Pancreas (tissue), 10 donors: ENCODE measurements around the gene PIAS4. TPM values are rescaled to one million over a fixed set of nuclear protein-coding genes. Genes with fewer than 3 reads are reported as not detected.
"Not testable (repeated sequence)": the region's sequence is repeated elsewhere in the genome, so short reads cannot be mapped to it uniquely, and the experiment has no call there.

ENCODE experiments used
- ATAC-seq, 4 donors: fragments of 200-7000 bp; cut with Tn5 transposase; one replicate each; pipeline versions ENCODE4 v1.8.0 to v1.9.1; 2020; ENCODE audit warnings: mild to moderate bottlenecking in 4 of 4, moderate library complexity in 4 of 4
- DNase-seq, 6 donors: peaks; one replicate each; pipeline ENCODE4 v3.0.0-alpha.2; 2020
- FAIRE-seq: peaks from 2 replicates; lab custom pipeline; 2012; peaks lifted over from hg19 to GRCh38; lab: Jason Lieb, UNC
- H3K27ac ChIP-seq, 4 donors: fragments of 200-600 bp; sonication (generic); 1 replicate in 3 of 4; 2 replicates in 1 of 4; pipeline versions ENCODE4 v1.5.0 to v1.8.0; 2020
- H3K27me3 ChIP-seq, 4 donors: fragments of 200-600 bp; one replicate each; pipeline ENCODE4 v1.8.0; 2021
- H3K36me3 ChIP-seq, 3 donors: fragments of 200-600 bp; sonication (generic) in 1 of 3; one replicate each; pipeline versions ENCODE4 v1.5.0 to v1.8.0; 2020 to 2021
- H3K4me1 ChIP-seq, 3 donors: fragments of 200-600 bp; one replicate each; pipeline ENCODE4 v1.8.0; 2021
- H3K4me3 ChIP-seq, 4 donors: fragments of 200-600 bp; sonication (generic) in 2 of 4; one replicate each; pipeline versions ENCODE4 v1.5.0 to v1.8.0; 2020 to 2021
- H3K9me3 ChIP-seq, 4 donors: fragments of 200-600 bp; one replicate each; pipeline ENCODE4 v1.8.0; 2021
- WGBS, 2 donors: extraction: QIAGEN DNeasy Blood & Tissue Kit; methylation state at CpG; one replicate each; pipeline ENCODE4 v1.1.7; 2013; 5-methylcytosine and 5-hydroxymethylcytosine counted together
- intact Hi-C, 3 donors: fragments of 100-400 bp; cut with DNase I; formaldehyde crosslinking; loops; one replicate each; pipeline versions ENCODE4 v1.11.1 to v1.14.2; 2022
- polyA plus RNA-seq, 2 donors: library from polyadenylated mRNA; stranded (reverse); fragments of 200-250 nt; gene quantifications; one replicate each; pipeline ENCODE4 v1.2.3, GENCODE V29; 2013
- total RNA-seq, 6 donors: library from RNA; stranded (reverse); fragmentation: NEBNext Ultra II Directional in 4 of 6; extraction: Animal tissue kit (Norgen Biotek cat#: 25700) in 4 of 6; gene quantifications; one replicate each; pipeline versions ENCODE4 v1.2.1 to v1.2.4, GENCODE V29; 2021 to 2023
- TF ChIP-seq, protein P1 (sequence below), 4 donors: fragments of 200-600 bp; sonication (generic) in 3 of 4; IDR thresholded peaks; one replicate each; pipeline versions ENCODE4 v1.5.0 to v1.8.0; 2021; ENCODE audit warnings: antibody characterized with exemption in 4 of 4
- donor health status: healthy with polysubstance abuse.
- donor health status: DM: no; HTN: no; CAD: no; lungs with moderate emphysema.
- donor health status: DM: no; HTN: no; CAD: no.
- donor health status: control.
- donor health status: control.
- donor health status: Bipolar disorder and iron deficiency.
- donor health status: DM: yes; HTN: yes; CAD: no.
- donor health status: DM: no; HTN: no; CAD: no.
- donor health status: DM: no; HTN: no; CAD: no.
- donor health status: DM: yes; HTN: yes; CAD: no.

Gene PIAS4
- total and polyA plus RNA-seq, 8 donors, result 12.8 to 25.3 (median 15.4) TPM

DNA sequence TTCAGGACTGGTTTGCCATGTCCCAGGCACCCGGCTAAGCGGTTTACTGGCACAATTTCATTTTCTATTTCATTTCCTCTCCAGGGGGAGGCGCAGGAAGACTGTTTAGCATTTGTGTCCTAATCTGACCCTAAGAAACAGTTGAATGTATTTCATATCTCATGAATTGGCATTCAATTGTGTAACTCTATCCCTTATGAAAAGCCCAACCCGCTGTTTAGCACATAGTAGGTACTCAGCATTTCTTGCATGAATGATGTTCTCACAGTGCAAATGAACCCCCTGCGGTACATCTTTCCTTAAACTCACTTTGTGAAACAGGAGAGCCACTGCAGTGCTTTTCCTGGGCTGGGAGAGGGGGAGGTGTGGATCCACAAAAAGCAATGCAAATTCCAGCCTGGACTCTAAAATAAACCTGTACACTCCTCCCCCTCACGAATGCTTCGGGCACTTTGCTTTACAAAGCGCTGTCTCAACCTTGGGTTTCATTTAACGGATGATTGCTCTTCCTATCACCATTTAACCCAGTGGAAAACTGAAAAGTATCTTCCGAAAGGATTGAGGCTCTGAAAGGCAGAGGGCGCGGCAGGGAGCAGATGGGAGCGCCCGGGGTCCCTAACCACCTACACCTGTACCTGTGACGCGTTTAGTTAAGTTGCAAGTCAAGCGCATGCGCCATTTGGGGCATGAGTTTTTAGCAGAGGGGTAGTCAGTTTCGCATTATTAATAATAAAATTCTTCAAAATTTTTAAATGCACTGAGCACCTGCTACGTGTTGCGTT, 21.1 kb upstream of the PIAS4 start:
- Histone ChIP-seq H3K4me3 (peak overlapping the region in 3 of 4 donors; percentile 13 to 77 (median 63)), H3K27ac (peak overlapping the region; percentile 4 to 56 (median 18)), H3K36me3 (peaks cover 9 to 27% (median 27%) of the 10 kb centered on the region in 3 donors), H3K27me3 (no peaks in the 10 kb centered on the region), H3K4me1 (peaks cover 16 to 39% (median 27%) of the 10 kb centered on the region in 3 donors), H3K9me3 (no peaks in the 10 kb centered on the region)
- intact Hi-C loops, result no loop called here
- no peak for FAIRE-seq
- TF ChIP-seq, protein P1, sequence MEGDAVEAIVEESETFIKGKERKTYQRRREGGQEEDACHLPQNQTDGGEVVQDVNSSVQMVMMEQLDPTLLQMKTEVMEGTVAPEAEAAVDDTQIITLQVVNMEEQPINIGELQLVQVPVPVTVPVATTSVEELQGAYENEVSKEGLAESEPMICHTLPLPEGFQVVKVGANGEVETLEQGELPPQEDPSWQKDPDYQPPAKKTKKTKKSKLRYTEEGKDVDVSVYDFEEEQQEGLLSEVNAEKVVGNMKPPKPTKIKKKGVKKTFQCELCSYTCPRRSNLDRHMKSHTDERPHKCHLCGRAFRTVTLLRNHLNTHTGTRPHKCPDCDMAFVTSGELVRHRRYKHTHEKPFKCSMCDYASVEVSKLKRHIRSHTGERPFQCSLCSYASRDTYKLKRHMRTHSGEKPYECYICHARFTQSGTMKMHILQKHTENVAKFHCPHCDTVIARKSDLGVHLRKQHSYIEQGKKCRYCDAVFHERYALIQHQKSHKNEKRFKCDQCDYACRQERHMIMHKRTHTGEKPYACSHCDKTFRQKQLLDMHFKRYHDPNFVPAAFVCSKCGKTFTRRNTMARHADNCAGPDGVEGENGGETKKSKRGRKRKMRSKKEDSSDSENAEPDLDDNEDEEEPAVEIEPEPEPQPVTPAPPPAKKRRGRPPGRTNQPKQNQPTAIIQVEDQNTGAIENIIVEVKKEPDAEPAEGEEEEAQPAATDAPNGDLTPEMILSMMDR (IDR thresholded peaks at IDR 0.05), result peak in 3 of 4 donors; percentile 23 to 46 (median 32)
- peak; percentile 48 to 70 (median 62) for ATAC-seq
- peak in 4 of 6 donors; percentile 38 to 60 (median 58) for DNase-seq
- WGBS, 2 donors, result 2% methylated on average over 21 of the region's 21 CpGs

DNA sequence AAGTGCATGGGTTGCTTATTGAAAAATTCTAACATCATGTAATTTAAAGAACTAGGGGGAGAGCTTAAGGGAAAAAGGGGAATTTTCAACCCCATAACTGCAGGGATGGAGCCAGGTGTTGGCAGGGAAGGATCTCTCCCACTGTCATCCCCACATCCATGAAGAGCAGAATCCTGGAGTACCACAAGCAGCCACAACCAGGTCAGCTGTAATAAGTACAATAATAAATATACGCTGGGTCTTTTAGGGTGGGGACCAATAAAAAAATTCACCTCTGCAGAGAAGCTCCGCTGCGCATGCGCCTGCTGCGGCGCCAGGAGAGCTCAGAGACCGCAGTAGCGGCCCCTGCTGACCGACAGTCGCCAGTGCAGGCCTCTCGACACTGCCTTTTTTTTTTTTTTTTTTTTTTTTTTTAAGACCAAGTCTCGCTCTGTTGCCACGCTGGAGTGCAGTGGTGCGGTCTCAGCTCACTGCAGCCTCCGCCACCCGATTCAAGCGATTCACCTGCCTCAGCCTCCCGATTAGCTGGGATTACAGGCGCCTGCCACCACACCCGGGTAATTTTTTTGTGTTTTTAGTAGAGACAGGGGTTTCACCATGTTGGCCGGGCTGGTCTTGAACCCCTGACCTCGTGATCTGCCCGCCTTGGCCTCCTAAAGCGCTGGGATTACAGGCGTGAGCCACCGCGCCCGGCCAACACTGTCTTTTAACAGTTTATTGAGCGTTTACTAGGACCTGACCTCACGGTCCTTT, 19.7 kb upstream of the PIAS4 start:
- H3K27me3 ChIP-seq, result no peaks in the 10 kb centered on the region
- ATAC-seq (peak; percentile 20 to 55 (median 42)), DNase-seq (peak; percentile 77 to 93 (median 88)), FAIRE-seq (no peak)
- peak overlapping the region in 1 of 4 donors; percentile 20 for H3K4me3 ChIP-seq
- H3K4me1 ChIP-seq, result peaks cover 16 to 34% (median 27%) of the 10 kb centered on the region in 3 donors
- TF ChIP-seq, protein P1 (IDR thresholded peaks at IDR 0.05), result peak; percentile 68 to 87 (median 80)
- peaks cover 5 to 13% (median 13%) of the 10 kb centered on the region in 3 donors for H3K36me3 ChIP-seq
- H3K9me3 ChIP-seq, result no peaks in the 10 kb centered on the region
- H3K27ac ChIP-seq, result no peak overlapping the region
- 7 to 9% methylated on average over 28 to 30 of the region's 30 CpGs for WGBS, 2 donors
- intact Hi-C loops, result no loop called here

DNA sequence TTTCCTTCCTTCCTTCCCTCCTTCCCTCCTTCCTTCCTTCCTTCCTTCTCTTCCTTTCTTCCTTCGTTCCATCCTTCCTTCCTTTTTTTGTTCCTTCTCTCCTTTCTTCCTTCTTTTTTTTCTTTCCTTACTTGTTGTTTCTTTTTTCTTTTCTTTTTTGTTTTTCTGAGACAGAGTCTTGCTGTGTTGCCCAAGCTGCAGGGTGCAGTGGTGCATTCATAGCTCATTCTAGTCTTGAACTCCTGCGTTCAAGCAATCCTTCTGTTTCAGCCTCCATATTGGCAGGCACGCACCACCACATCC, 16.8 kb upstream of the PIAS4 start:
- H3K36me3 ChIP-seq, result no peaks in the 10 kb centered on the region
- TF ChIP-seq, protein P1 (IDR thresholded peaks at IDR 0.05), result no peak
- H3K27me3 ChIP-seq, result no peaks in the 10 kb centered on the region
- 66 to 75% methylated on average over 3 of the region's 3 CpGs for WGBS, 2 donors
- H3K9me3 ChIP-seq, result no peaks in the 10 kb centered on the region
- no peak overlapping the region for H3K4me3 ChIP-seq
- DNase-seq (no peak), FAIRE-seq (no peak), ATAC-seq (no peak)
- no peak overlapping the region for H3K27ac ChIP-seq
- peaks cover 7 to 19% (median 16%) of the 10 kb centered on the region in 3 donors for H3K4me1 ChIP-seq
- intact Hi-C loops, result no loop called here

DNA sequence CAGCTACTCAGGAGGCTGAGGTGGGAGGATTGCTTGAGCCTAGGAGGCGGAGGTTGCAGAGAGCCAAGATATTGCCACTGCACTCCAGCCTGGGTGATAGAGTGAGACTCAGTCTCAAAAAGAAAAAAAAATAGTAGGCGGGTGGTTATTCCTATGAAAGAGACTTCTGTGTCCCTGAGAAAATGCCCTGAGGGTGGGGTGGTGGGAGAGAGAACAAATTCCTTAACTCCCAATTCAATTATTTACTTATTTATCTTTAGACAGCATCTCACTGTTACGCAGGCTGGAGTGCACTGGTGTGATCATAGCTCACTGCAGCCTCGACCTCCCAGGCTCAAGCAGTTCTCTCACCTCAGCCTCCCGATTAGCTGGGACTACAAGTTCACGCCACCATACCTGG, 11.9 kb upstream of the PIAS4 start:
- FAIRE-seq (no peak), ATAC-seq (no peak), DNase-seq (no peak)
- TF ChIP-seq, protein P1 (IDR thresholded peaks at IDR 0.05), result no peak
- 55 to 67% methylated on average over 6 of the region's 6 CpGs for WGBS, 2 donors
- no peak overlapping the region for H3K4me3 ChIP-seq
- no peaks in the 10 kb centered on the region for H3K27me3 ChIP-seq
- no peaks in the 10 kb centered on the region for H3K36me3 ChIP-seq
- H3K27ac ChIP-seq, result no peak overlapping the region
- H3K9me3 ChIP-seq, result no peaks in the 10 kb centered on the region
- no peaks in the 10 kb centered on the region for H3K4me1 ChIP-seq
- intact Hi-C loops, result no loop called here

DNA sequence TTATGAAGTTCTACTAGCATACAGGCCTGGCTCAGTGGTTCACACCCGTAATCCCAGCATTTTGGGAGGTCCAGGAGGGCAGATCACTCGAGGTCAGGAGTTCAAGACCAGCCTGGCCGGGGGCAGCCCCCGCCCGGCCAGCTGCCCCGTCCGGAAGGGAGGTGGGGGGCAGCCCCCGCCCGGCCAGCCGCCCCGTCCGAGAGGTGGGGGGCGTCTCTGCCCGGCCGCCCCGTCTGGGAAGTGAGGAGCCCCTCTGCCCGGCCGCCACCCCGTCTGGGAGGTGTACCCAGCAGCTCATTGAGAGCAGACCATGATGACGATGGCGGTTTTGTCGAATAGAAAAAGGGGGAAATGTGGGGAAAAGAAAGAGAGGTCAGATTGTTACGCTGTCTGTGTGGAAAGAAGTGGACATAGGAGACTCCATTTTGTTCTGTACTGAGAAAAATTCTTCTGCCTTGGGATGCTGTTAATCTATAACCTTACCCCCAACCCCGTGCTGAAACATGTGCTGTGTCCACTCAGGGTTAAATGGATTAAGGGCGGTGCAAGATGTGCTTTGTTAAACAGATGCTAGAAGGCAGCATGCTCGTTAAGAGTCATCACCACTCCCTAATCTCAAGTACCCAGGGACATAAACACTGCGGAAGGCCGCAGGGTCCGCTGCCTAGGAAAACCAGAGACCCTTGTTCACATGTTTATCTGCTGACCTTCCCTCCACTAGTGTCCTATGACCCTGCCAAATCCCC, 8.7 kb upstream of the PIAS4 start:
- H3K27me3 ChIP-seq, FAIRE-seq, H3K4me3 ChIP-seq, H3K4me1 ChIP-seq, H3K36me3 ChIP-seq, H3K27ac ChIP-seq, DNase-seq, ATAC-seq, H3K9me3 ChIP-seq, intact Hi-C loops: not testable (repeated sequence)
- WGBS, 2 donors, result 82 to 83% methylated on average over 29 of the region's 29 CpGs

DNA sequence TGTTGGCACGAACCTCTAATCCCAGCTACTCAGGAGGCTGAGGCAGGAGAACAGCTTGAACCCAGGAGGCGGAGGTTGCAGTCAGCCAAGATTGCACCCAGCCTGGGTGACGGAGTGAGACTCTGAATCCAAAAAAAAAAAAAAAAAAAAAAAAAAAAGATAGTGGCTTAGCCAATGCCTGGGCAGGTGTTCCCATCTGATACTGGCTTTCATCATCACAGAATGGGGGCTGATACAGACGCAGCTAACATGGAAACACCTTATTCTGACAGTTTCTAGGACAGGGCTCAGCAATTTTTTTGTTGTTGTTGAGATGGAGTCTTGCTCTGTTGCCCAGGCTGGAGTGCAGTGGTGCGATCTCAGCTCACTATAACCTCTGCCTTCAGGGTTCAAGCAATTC, 6.7 kb upstream of the PIAS4 start:
- intact Hi-C loops, ATAC-seq: not testable (repeated sequence)

DNA sequence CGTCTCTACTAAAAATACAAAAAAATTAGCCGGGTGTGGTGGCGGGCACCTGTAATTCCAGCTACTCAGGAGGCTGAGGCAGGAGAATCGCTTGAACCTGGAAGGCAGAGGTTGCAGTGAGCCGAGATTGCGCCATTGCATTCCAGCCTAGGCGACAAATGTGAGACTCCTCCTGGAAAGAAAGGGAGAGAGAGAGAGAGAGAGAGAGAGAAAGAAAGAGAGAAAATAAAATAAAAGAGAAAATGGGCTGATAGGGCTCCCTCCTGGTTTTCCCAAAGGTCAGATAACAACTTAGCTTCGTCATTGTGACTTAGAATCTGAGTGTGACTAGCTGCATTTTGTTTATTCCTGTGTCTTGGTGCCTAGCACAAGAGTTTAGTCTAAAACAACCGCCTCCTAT, 2.1 kb upstream of the PIAS4 start:
- FAIRE-seq, DNase-seq, H3K36me3 ChIP-seq, H3K4me3 ChIP-seq, intact Hi-C loops, ATAC-seq, H3K9me3 ChIP-seq, H3K27ac ChIP-seq, H3K27me3 ChIP-seq: not testable (repeated sequence)
- peaks cover 4 to 17% (median 15%) of the 10 kb centered on the region in 3 donors for H3K4me1 ChIP-seq
- 94 to 98% methylated on average over 9 of the region's 9 CpGs for WGBS, 2 donors

More for the DNA sequence above, 6.7 kb upstream of the PIAS4 start:
- not testable (repeated sequence) for H3K4me1 ChIP-seq, H3K4me3 ChIP-seq, H3K27me3 ChIP-seq, H3K9me3 ChIP-seq, H3K27ac ChIP-seq, DNase-seq, H3K36me3 ChIP-seq, FAIRE-seq
- 82 to 83% methylated on average over 5 of the region's 5 CpGs for WGBS, 2 donors
